HPDE6-E6E7 (cell line): ENCODE data around the gene MCTP1.

Experiments used
- DNase-seq: peaks from one replicate; pipeline ENCODE4 v3.0.0; 2011; ENCODE audit warnings: missing footprints; ENCODE audit errors: extremely low spot score

Gene MCTP1

GRCh38 chr5:95124101-95124500, 160.8 kb downstream of the MCTP1 start:
- no peak for DNase-seq

GRCh38 chr5:95114902-95115301, 170.0 kb downstream of the MCTP1 start:
- DNase-seq: no peak

GRCh38 chr5:95114305-95114704, 170.6 kb downstream of the MCTP1 start:
- DNase-seq: no peak

GRCh38 chr5:95113489-95113888, 171.4 kb downstream of the MCTP1 start:
- DNase-seq: no peak

- no peak for DNase-seq
These were observed 173.8 kb downstream of the MCTP1 start for GRCh38 chr5:95111141-95111540.

GRCh38 chr5:95110118-95110517, 174.8 kb downstream of the MCTP1 start:
- DNase-seq: no peak

- DNase-seq: no peak
These were observed 177.8 kb downstream of the MCTP1 start for GRCh38 chr5:95107138-95107537.

- DNase-seq: no peak
These were observed 179.3 kb downstream of the MCTP1 start for GRCh38 chr5:95105638-95106037.

GRCh38 chr5:95102687-95103086, 182.2 kb downstream of the MCTP1 start:
- DNase-seq: no peak

GRCh38 chr5:95102080-95102479, 182.8 kb downstream of the MCTP1 start:
- no peak for DNase-seq

- DNase-seq: no peak
These were observed 184.3 kb downstream of the MCTP1 start for GRCh38 chr5:95100551-95100950.

GRCh38 chr5:95098012-95098411, 186.9 kb downstream of the MCTP1 start:
- DNase-seq: no peak

- no peak for DNase-seq
These were observed 191.7 kb downstream of the MCTP1 start for GRCh38 chr5:95093211-95093610.

GRCh38 chr5:95090774-95091173, 194.1 kb downstream of the MCTP1 start:
- no peak for DNase-seq

- no peak for DNase-seq
These were observed 197.0 kb downstream of the MCTP1 start for GRCh38 chr5:95087816-95088317.

- DNase-seq: no peak
These were observed 197.7 kb downstream of the MCTP1 start for GRCh38 chr5:95086927-95087815.

- DNase-seq: no peak
These were observed 200.1 kb downstream of the MCTP1 start for GRCh38 chr5:95084757-95085156.

GRCh38 chr5:95083606-95084005, 201.3 kb downstream of the MCTP1 start:
- DNase-seq: no peak

- no peak for DNase-seq
These were observed 202.9 kb downstream of the MCTP1 start for GRCh38 chr5:95081982-95082381.

- DNase-seq: peak; percentile 53
These were observed 203.4 kb downstream of the MCTP1 start for GRCh38 chr5:95081500-95081960.

GRCh38 chr5:95080441-95080840, 204.5 kb downstream of the MCTP1 start:
- no peak for DNase-seq

- DNase-seq: no peak
These were observed 204.9 kb downstream of the MCTP1 start for GRCh38 chr5:95080030-95080429.

GRCh38 chr5:95078868-95079267, 206.0 kb downstream of the MCTP1 start:
- no peak for DNase-seq
